Transverse colon (tissue), 4 donors: ENCODE results near the gene TNRC6A.

Experiments
- CTCF ChIP-seq, 5 experiments: fragments of 200-600 bp in 3 of 5; fragments of 450-650 bp in 2 of 5; sonication (generic) in 3 of 5; IDR thresholded peaks; 1 replicate in 2 of 5; 2 replicates in 3 of 5; pipeline ENCODE4 v1.5.1; 2016 to 2017; ENCODE audit warnings: antibody characterized with exemption in 5 of 5, inconsistent platforms in 3 of 5, mild to moderate bottlenecking in 2 of 5, moderate library complexity in 1 of 5
- EP300 ChIP-seq: sonication (generic); formaldehyde crosslinking; IDR thresholded peaks from one replicate; pipeline ENCODE4 v1.6.1; 2017; ENCODE audit warnings: antibody characterized with exemption, low read depth
- POLR2A ChIP-seq: fragments of 450-650 bp; IDR thresholded peaks from one replicate; pipeline ENCODE4 v1.6.1; 2016; ENCODE audit warnings: antibody characterized with exemption, mild to moderate bottlenecking, moderate library complexity
- POLR2AphosphoS5 ChIP-seq, 3 donors: sonication (generic); formaldehyde crosslinking; IDR thresholded peaks; one replicate each; pipeline ENCODE4 v1.6.1; 2016; ENCODE audit warnings: antibody characterized with exemption in 3 of 3

GRCh38 chr16:24847358-24847664 is 117.9 kb downstream of the TNRC6A start:
- no peak for TF ChIP-seq CTCF (IDR thresholded peaks at IDR 0.05)
- TF ChIP-seq POLR2A, result no peak
- no peak for TF ChIP-seq POLR2AphosphoS5 (IDR thresholded peaks at IDR 0.05)
- no peak for TF ChIP-seq EP300
